ENCODE measurements around the gene KIFC1. TPM values are rescaled to one million over a fixed set of nuclear protein-coding genes. Genes with fewer than 3 reads are reported as not detected.
A peak's percentile ranks its signal among the peaks of the same experiment; 100 is the strongest.

The KIFC1 gene
- total and polyA plus RNA-seq, 9 of the 15 experiments (the other 6 are each of a cell fraction or from before 2014, with no cell fraction given) = 1.3 to 95.2 (median 76.9) TPM

- peak; percentile 51 for TF ChIP-seq TAL1 (IDR thresholded peaks at IDR 0.05)
- TF ChIP-seq ZBTB26 (CRISPR knock-in tag; IDR thresholded peaks at IDR 0.05) = peak; percentile 57; the same call in 1 of the 2 replicates
- 0 out of 2 replicates have a peak, but pooled peaks have one; percentile 39 for TF ChIP-seq ELF4 (CRISPR knock-in tag; IDR thresholded peaks at IDR 0.05)
- TF ChIP-seq RCOR1 (IDR thresholded peaks at IDR 0.05; ENCODE audit: borderline replicate concordance in 1 of 2, low read depth in 2 of 2, low read length in 2 of 2) = no peak; a peak in 1 of 4 replicates
- TF ChIP-seq, protein P1, sequence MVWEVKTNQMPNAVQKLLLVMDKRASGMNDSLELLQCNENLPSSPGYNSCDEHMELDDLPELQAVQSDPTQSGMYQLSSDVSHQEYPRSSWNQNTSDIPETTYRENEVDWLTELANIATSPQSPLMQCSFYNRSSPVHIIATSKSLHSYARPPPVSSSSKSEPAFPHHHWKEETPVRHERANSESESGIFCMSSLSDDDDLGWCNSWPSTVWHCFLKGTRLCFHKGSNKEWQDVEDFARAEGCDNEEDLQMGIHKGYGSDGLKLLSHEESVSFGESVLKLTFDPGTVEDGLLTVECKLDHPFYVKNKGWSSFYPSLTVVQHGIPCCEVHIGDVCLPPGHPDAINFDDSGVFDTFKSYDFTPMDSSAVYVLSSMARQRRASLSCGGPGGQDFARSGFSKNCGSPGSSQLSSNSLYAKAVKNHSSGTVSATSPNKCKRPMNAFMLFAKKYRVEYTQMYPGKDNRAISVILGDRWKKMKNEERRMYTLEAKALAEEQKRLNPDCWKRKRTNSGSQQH (CRISPR knock-in tag; IDR thresholded peaks at IDR 0.05) = peak; percentile 38; the same call in 1 of the 2 replicates
- peak in 1 of 2 experiments; percentile 52; a peak in 1 of 4 replicates for TF ChIP-seq MAZ (CRISPR knock-in tag; conservative IDR thresholded peaks at IDR 0.05 in 1 of 2, IDR thresholded peaks at IDR 0.05 in 1 of 2)
- TF ChIP-seq PCBP1 (IDR thresholded peaks at IDR 0.05; ENCODE audit: low read depth, low read length, poor library complexity, severe bottlenecking) = no peak
- TF ChIP-seq CTCFL (IDR thresholded peaks at IDR 0.05; ENCODE audit: borderline replicate concordance, insufficient read depth, low read depth, low read length, poor library complexity, severe bottlenecking) = no peak
- 0 out of 2 replicates have a peak, but pooled peaks have one; percentile 41 for TF ChIP-seq RNF2 (IDR thresholded peaks at IDR 0.05)
- peak; percentile 31 for TF ChIP-seq ARHGAP35 (IDR thresholded peaks at IDR 0.05; ENCODE audit: partially characterized antibody)
- TF ChIP-seq CXXC5 (CRISPR knock-in tag; IDR thresholded peaks at IDR 0.05) = 0 out of 2 replicates have a peak, but pooled peaks have one; percentile 13
- TF ChIP-seq ARID2 (IDR thresholded peaks at IDR 0.05) = no peak; the same call in 1 of the 2 replicates
- TF ChIP-seq, protein P2, sequence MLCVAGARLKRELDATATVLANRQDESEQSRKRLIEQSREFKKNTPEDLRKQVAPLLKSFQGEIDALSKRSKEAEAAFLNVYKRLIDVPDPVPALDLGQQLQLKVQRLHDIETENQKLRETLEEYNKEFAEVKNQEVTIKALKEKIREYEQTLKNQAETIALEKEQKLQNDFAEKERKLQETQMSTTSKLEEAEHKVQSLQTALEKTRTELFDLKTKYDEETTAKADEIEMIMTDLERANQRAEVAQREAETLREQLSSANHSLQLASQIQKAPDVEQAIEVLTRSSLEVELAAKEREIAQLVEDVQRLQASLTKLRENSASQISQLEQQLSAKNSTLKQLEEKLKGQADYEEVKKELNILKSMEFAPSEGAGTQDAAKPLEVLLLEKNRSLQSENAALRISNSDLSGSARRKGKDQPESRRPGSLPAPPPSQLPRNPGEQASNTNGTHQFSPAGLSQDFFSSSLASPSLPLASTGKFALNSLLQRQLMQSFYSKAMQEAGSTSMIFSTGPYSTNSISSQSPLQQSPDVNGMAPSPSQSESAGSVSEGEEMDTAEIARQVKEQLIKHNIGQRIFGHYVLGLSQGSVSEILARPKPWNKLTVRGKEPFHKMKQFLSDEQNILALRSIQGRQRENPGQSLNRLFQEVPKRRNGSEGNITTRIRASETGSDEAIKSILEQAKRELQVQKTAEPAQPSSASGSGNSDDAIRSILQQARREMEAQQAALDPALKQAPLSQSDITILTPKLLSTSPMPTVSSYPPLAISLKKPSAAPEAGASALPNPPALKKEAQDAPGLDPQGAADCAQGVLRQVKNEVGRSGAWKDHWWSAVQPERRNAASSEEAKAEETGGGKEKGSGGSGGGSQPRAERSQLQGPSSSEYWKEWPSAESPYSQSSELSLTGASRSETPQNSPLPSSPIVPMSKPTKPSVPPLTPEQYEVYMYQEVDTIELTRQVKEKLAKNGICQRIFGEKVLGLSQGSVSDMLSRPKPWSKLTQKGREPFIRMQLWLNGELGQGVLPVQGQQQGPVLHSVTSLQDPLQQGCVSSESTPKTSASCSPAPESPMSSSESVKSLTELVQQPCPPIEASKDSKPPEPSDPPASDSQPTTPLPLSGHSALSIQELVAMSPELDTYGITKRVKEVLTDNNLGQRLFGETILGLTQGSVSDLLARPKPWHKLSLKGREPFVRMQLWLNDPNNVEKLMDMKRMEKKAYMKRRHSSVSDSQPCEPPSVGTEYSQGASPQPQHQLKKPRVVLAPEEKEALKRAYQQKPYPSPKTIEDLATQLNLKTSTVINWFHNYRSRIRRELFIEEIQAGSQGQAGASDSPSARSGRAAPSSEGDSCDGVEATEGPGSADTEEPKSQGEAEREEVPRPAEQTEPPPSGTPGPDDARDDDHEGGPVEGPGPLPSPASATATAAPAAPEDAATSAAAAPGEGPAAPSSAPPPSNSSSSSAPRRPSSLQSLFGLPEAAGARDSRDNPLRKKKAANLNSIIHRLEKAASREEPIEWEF (CRISPR knock-in tag; IDR thresholded peaks at IDR 0.05) = no peak
- peak; percentile 74 to 98; a peak in 3 of 4 replicates for TF ChIP-seq TRIM24 (IDR thresholded peaks at IDR 0.05)
- no peak for TF ChIP-seq ZNF197 (CRISPR knock-in tag; IDR thresholded peaks at IDR 0.05; ENCODE audit: low read depth)
- no peak for TF ChIP-seq ZNF124 (CRISPR knock-in tag; IDR thresholded peaks at IDR 0.05)
Observed at GRCh38 chr6:33420491-33421343, 29.1 kb downstream of the KIFC1 start (continued).
